Adrenal gland (tissue), 12 donors: ENCODE measurements around the gene KRT37. TPM values are rescaled to one million over a fixed set of nuclear protein-coding genes. Genes with fewer than 3 reads are reported as not detected.

Source experiments
- DNase-seq, 7 donors: peaks; one replicate each; pipeline ENCODE4 v3.0.0-alpha.2; 2019 to 2020
- H3K27ac ChIP-seq, 5 donors: fragments of 200-600 bp; sonication (generic) in 4 of 5; 1 replicate in 3 of 5; 2 replicates in 2 of 5; pipeline versions ENCODE4 v1.5.1 to v1.8.0; 2016 to 2020; ENCODE audit warnings: mild to moderate bottlenecking in 1 of 5
- H3K27me3 ChIP-seq: fragments of 200-600 bp; 2 replicates; pipeline ENCODE4 v1.8.0; 2021
- H3K36me3 ChIP-seq, 2 donors: fragments of 200-600 bp; replicated peaks in 1 of 2; 1 replicate in 1 of 2; 2 replicates in 1 of 2; pipeline versions ENCODE4 v1.5.1 to v1.8.0; 2018 to 2022
- H3K4me1 ChIP-seq, 2 donors: fragments of 200-600 bp; replicated peaks in 1 of 2; 1 replicate in 1 of 2; 2 replicates in 1 of 2; pipeline versions ENCODE4 v1.5.1 to v1.8.0; 2018 to 2021
- H3K4me3 ChIP-seq, 4 donors: fragments of 200-600 bp; sonication (generic) in 3 of 4; one replicate each; pipeline ENCODE4 v1.5.1; 2016 to 2018
- H3K9me3 ChIP-seq, 3 donors: fragments of 200-600 bp; sonication (generic) in 1 of 3; replicated peaks in 1 of 3; 1 replicate in 2 of 3; 2 replicates in 1 of 3; pipeline versions ENCODE4 v1.5.1 to v1.8.0; 2016 to 2021
- POLR2A ChIP-seq, 2 donors: fragments of 450-650 bp; IDR thresholded peaks; one replicate each; pipeline ENCODE4 v1.6.1; 2017; ENCODE audit warnings: antibody characterized with exemption in 2 of 2, mild to moderate bottlenecking in 2 of 2, moderate library complexity in 1 of 2
- WGBS, 4 donors: extraction: QIAGEN DNeasy Blood & Tissue Kit in 2 of 4; methylation state at CpG; one replicate each; pipeline versions ENCODE4 v1.1.5 to v1.1.7; 2013 to 2017; 5-methylcytosine and 5-hydroxymethylcytosine counted together
- intact Hi-C, 2 donors: fragments of 100-400 bp; cut with DNase I; formaldehyde crosslinking; loops; one replicate each; pipeline versions ENCODE4 v1.14.1 to v1.15.0; 2022 to 2023
- polyA plus RNA-seq, 3 donors: library from polyadenylated mRNA; stranded (reverse); fragments of 200-250 nt in 2 of 3; fragments of 350-450 nt in 1 of 3; fragmentation: Illumina TruSeq in 1 of 3; extraction: RNeasy Lipid Tissue Mini Kit (QIAGEN cat#74804) in 1 of 3; gene quantifications; one replicate each; pipeline ENCODE4 v1.2.3, GENCODE V29; 2013 to 2014
- total RNA-seq, 9 donors: library from RNA; depleted of rRNA in 4 of 9; stranded (reverse); fragments of >200 nt in 4 of 9; fragments of 120-200 nt in 1 of 9; fragmentation: NEBNext Ultra II Directional in 1 of 9; extraction: Animal tissue kit (Norgen Biotek cat#: 25700) in 1 of 9; gene quantifications; one replicate each; pipeline versions ENCODE4 v1.1.0 to v1.2.4, GENCODE V29; 2013 to 2023
- TF ChIP-seq, protein P1 (sequence below), 6 experiments: fragments of 450-650 bp in 4 of 6; fragments of 200-600 bp in 2 of 6; sonication (generic) in 1 of 6; IDR thresholded peaks; 1 replicate in 5 of 6; 2 replicates in 1 of 6; pipeline versions ENCODE4 v1.5.1 to v1.8.0; 2016 to 2021; ENCODE audit warnings: antibody characterized with exemption in 6 of 6, mild to moderate bottlenecking in 2 of 6, moderate library complexity in 1 of 6
- donor health status: healthy with polysubstance abuse.
- donor health status: Bipolar disorder and iron deficiency.
- donor health status: DM: yes; HTN: yes; CAD: no.
- donor health status: DM: no; HTN: no; CAD: no.
- donor health status: DM: no; HTN: no; CAD: no.
- donor health status: DM: yes; HTN: yes; CAD: no.

Gene KRT37
- total and polyA plus RNA-seq, 12 donors = not detected

DNA sequence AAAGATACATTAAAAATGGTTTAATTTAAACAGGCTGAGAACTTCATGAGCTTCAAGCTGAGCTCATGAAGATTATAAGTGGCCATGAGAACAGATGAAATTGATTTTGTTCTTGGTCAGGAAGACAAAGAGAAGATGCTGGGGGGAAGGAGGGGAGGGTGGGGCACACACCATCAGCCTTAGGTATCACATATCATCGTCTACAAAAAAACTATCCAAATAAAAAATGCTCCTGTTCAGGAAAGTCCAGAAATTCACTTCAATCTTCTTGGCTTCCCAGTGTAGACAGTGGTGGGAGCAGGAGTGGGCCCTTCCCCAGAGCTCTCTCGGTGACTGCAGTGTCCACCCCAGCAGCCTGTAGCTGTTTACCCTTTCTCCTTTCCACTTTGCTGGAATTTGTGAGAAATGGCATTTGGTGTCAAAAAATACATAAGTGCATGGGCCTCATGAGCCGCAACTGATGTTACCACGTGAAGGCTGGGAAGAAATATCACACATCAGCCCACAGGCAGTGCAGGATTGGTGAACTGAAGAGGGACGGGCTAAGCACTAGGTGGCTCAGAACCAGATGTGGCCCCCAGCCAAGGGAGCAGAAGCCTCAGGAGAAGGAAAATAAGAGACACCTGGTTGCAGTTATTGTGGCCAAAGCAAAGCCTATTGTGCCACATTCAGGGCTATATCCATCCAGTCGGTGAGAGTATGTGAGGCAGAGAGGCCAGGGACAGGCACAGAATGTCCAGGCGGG lies 6.1 kb downstream of the KRT37 start:
- Histone ChIP-seq H3K36me3 (no peaks in the 10 kb centered on the region), H3K4me1 (peaks cover 5 to 18% of the 10 kb centered on the region in 2 donors), H3K27me3 (no peaks in the 10 kb centered on the region), H3K4me3 (no peak overlapping the region), H3K27ac (no peak overlapping the region), H3K9me3 (no peaks in the 10 kb centered on the region)
- DNase-seq = no peak
- intact Hi-C loops = no loop called here
- no peak for TF ChIP-seq POLR2A (IDR thresholded peaks at IDR 0.05)
- 85 to 94% (median 92%) methylated on average over 7 of the region's 7 CpGs for WGBS, 4 donors

- DNase-seq = no peak
- no peak overlapping the region for H3K4me3 ChIP-seq
- no peak for TF ChIP-seq POLR2A (IDR thresholded peaks at IDR 0.05)
- TF ChIP-seq, protein P1, sequence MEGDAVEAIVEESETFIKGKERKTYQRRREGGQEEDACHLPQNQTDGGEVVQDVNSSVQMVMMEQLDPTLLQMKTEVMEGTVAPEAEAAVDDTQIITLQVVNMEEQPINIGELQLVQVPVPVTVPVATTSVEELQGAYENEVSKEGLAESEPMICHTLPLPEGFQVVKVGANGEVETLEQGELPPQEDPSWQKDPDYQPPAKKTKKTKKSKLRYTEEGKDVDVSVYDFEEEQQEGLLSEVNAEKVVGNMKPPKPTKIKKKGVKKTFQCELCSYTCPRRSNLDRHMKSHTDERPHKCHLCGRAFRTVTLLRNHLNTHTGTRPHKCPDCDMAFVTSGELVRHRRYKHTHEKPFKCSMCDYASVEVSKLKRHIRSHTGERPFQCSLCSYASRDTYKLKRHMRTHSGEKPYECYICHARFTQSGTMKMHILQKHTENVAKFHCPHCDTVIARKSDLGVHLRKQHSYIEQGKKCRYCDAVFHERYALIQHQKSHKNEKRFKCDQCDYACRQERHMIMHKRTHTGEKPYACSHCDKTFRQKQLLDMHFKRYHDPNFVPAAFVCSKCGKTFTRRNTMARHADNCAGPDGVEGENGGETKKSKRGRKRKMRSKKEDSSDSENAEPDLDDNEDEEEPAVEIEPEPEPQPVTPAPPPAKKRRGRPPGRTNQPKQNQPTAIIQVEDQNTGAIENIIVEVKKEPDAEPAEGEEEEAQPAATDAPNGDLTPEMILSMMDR (IDR thresholded peaks at IDR 0.05) = no peak
- no peak overlapping the region for H3K27ac ChIP-seq
- 63 to 71% (median 64%) methylated on average over 4 of the region's 4 CpGs for WGBS, 4 donors
- no peaks in the 10 kb centered on the region for H3K36me3 ChIP-seq
- intact Hi-C loops = no loop called here
- H3K27me3 ChIP-seq = no peaks in the 10 kb centered on the region
- H3K4me1 ChIP-seq = peaks cover 5 to 18% of the 10 kb centered on the region in 2 donors
- no peaks in the 10 kb centered on the region for H3K9me3 ChIP-seq
Observed at GRCh38 chr17:41417576-41418015, 6.8 kb downstream of the KRT37 start.

- no peaks in the 10 kb centered on the region for H3K36me3 ChIP-seq
- H3K4me3 ChIP-seq = no peak overlapping the region
- peaks cover 5 to 18% of the 10 kb centered on the region in 2 donors for H3K4me1 ChIP-seq
- WGBS, 4 donors = 93 to 98% (median 96%) methylated on average over 6 of the region's 6 CpGs
- peak overlapping the region in 1 of 5 donors; percentile 63 for H3K27ac ChIP-seq
- no peaks in the 10 kb centered on the region for H3K9me3 ChIP-seq
- H3K27me3 ChIP-seq = no peaks in the 10 kb centered on the region
- no peak for DNase-seq
- TF ChIP-seq, protein P1 (IDR thresholded peaks at IDR 0.05) = no peak
- intact Hi-C loops = no loop called here
Observed at GRCh38 chr17:41417127-41417526, 7.3 kb downstream of the KRT37 start.

DNA sequence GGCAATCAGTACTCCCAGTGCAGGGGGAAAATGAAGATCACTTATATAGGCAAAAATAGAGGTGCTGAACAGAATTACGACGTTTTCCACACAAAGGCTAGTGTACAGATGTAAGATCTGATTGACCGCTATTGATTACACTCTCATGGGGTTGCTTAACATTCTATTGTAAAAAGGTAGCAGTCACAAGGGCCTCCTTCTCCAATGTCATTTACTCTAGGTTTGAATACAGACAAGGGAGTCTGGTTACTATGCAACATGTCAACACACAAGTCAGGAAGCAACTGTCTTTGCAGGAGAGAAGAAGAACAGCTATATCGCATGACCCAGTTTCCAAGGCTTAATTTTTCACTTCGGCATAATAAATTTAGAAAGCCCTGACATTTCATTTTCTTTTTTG lies 7.9 kb downstream of the KRT37 start:
- TF ChIP-seq, protein P1 (IDR thresholded peaks at IDR 0.05) = no peak
- no peak for TF ChIP-seq POLR2A (IDR thresholded peaks at IDR 0.05)
- no peaks in the 10 kb centered on the region for H3K9me3 ChIP-seq
- 56 to 77% (median 71%) methylated on average over 5 of the region's 5 CpGs for WGBS, 4 donors
- H3K4me1 ChIP-seq = peaks cover 5 to 18% of the 10 kb centered on the region in 2 donors
- no peak overlapping the region for H3K4me3 ChIP-seq
- intact Hi-C loops = no loop called here
- no peaks in the 10 kb centered on the region for H3K27me3 ChIP-seq
- no peak for DNase-seq
- no peaks in the 10 kb centered on the region for H3K36me3 ChIP-seq
- H3K27ac ChIP-seq = peak overlapping the region in 2 of 5 donors; percentile 19 to 63
